Activated naive CD8-positive, alpha-beta T cell treated with anti-CD3 and anti-CD28 coated beads, Interleukin-2, amount 50 U/mL, for 24 hours (primary cell): ENCODE measurements around the gene MYH7.
"Not testable (repeated sequence)": the region's sequence is repeated elsewhere in the genome, so short reads cannot be mapped to it uniquely, and the experiment has no call there.

ENCODE experiments used
- ATAC-seq: fragments of 150-1000 bp; cut with Tn5 transposase; one replicate; pipeline ENCODE4 v1.10.0; 2021
- DNase-seq: peaks from one replicate; pipeline ENCODE4 v3.0.0; 2021
- H3K27ac Mint-ChIP-seq: one replicate; pipeline ENCODE4 v1.8.0; 2021; ENCODE audit warnings: mild to moderate bottlenecking, mixed read lengths
- H3K27me3 Mint-ChIP-seq: one replicate; pipeline ENCODE4 v1.8.0; 2021; ENCODE audit warnings: mixed read lengths
- H3K36me3 Mint-ChIP-seq: one replicate; pipeline ENCODE4 v1.8.0; 2021; ENCODE audit warnings: low read depth, mixed read lengths
- H3K4me1 Mint-ChIP-seq: one replicate; pipeline ENCODE4 v1.8.0; 2021; ENCODE audit warnings: mixed read lengths
- H3K4me3 Mint-ChIP-seq: one replicate; pipeline ENCODE4 v1.8.0; 2021; ENCODE audit warnings: mild to moderate bottlenecking, moderate library complexity, mixed read lengths
- H3K9me3 Mint-ChIP-seq: one replicate; pipeline ENCODE4 v1.8.0; 2021; ENCODE audit warnings: mixed read lengths

MYH7 gene

DNA sequence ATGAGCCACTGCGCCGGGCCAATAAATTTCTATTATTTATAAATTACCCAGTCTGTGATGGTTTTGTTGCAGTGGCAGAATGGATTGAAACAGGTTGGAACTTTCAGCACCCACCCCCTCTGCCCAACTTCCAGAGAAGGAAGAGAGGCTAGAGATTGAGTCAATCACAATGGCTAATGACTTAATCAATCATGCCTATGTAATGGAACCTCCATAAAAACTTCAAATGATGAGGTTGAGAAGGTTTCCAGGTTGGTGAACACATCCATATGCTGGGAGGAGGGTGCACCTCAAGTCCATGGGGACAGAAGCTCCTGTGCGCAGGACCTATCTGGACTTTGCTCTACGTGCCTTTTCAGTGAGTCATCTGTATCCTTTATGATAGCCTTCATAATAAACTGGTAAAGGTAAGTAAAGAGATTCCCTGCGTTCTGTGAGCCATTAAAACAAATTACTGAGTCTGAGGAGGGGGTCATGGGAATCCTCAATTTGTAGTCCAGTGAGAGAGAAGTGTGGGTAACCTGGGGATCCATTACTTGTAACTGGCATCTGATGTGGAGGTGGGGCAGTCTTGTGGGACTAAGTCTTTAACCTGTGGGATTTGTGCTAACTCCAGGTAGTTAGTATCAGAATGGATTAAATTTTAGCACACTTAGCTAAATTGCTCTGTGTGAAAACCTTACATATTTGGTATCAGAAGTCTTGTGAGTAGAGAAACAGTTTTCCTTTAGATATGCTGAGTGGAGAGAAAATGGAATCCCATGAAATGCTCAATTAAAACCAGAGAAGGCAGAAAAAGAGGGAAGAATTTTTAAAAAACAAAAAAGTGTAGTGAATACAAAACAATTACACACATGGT lies 22.4 kb upstream of the MYH7 start:
- Mint-ChIP-seq H3K9me3 (no peaks in the 10 kb centered on the region), H3K4me1 (no peaks in the 10 kb centered on the region), H3K27ac (no peak overlapping the region), H3K36me3 (no peaks in the 10 kb centered on the region), H3K27me3 (peaks cover 23% of the 10 kb centered on the region), H3K4me3 (no peak overlapping the region)
- ATAC-seq (no peak), DNase-seq (no peak)

DNA sequence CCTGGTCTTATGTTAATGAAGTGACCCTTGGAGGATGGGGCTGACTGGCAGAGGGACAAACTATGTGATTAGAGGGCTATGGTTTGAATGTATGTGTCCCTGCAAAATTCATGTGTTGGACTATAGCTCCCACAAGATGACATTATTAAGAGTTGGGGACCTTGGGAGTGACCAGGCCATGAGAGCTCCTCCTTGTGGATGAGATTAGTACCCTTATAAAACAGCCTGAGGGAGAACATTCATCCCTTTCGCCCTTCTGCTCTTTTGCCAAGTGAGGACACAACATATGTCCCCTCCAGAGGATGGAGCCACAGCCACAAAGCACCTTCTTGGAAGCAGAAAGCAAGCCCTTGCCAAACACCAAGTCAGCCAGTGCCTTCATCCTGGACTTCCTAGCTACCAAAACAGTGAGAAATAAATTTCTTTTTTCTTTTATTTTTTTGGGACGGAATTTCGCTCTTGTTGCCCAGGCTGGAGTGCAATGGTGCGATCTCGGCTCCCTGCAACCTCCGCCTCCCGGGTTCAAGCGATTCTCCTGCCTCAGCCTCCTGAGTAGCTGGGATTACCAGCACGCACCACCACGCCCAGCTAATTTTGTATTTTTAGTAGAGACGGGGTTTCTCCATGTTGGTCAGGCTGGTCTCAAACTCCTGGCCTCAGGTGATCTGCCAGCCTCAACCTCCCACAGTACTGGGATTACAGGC lies 21.6 kb upstream of the MYH7 start:
- not testable (repeated sequence) for H3K4me3 Mint-ChIP-seq, DNase-seq, H3K4me1 Mint-ChIP-seq, H3K27ac Mint-ChIP-seq, H3K36me3 Mint-ChIP-seq, H3K9me3 Mint-ChIP-seq, ATAC-seq
- peaks cover 27% of the 10 kb centered on the region for H3K27me3 Mint-ChIP-seq

DNA sequence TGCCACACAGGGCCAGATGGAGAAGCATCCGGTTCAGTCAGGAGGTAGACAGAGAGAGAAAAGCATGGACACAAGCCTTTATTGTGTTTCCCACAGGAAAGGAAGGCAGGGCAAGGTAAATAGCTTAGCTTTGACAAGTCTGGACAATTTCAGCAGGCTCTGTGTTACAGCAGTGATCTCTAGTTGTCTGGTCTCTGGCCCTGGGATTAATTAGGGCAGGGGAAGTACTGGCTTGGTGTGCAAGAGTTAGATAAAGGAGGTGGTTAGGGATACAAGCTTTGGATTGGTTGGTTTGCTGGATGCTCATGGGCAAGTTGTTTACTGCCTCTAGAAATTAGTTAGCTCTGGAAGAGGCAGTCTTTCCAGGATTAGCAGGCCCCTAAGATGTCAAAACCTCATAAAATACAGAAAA lies 19.0 kb upstream of the MYH7 start:
- H3K4me1 Mint-ChIP-seq: no peaks in the 10 kb centered on the region
- DNase-seq (no peak), ATAC-seq (no peak)
- no peak overlapping the region for H3K4me3 Mint-ChIP-seq
- no peaks in the 10 kb centered on the region for H3K36me3 Mint-ChIP-seq
- H3K27ac Mint-ChIP-seq: no peak overlapping the region
- no peaks in the 10 kb centered on the region for H3K9me3 Mint-ChIP-seq
- H3K27me3 Mint-ChIP-seq: peaks cover 26% of the 10 kb centered on the region

DNA sequence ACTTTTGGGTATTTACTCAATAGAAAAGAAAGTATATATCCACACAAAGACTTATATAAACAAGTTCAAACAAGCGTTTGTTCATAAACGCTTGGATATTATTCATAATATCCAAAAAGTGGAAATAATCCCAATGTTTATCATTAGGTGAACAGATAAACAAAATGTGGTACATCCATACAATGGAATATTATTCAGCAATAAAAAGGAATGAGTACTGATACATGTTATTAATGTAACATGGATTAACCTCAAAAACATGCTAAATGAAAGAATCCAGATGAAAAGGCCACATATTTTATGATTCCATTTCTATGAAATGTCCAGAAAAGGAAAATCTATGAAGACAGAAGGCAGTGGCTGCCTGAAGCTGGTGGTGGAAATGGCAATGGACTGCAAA lies 16.8 kb upstream of the MYH7 start:
- Mint-ChIP-seq H3K36me3 (no peaks in the 10 kb centered on the region), H3K4me3 (no peak overlapping the region), H3K27me3 (peaks cover 20% of the 10 kb centered on the region), H3K9me3 (no peaks in the 10 kb centered on the region), H3K27ac (no peak overlapping the region), H3K4me1 (no peaks in the 10 kb centered on the region)
- no peak for ATAC-seq
- DNase-seq: no peak

DNA sequence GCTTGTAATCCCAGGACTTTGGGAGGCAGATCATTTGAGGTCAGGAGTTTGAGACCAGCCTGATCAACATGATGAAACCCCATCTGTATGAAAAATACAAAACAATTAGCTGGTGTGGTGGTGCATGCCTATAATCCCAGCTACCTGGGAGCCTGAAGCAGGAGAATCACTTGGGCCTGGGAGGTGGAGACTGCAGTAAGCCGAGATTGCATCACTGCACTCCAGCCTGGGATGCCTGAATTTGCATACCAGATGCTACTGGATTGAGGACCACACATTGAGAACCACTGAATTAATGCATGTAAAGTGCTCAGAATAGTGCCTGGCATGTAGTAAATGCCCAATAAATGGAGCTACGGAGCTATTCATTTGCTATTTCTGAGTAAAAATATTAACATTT lies 14.9 kb upstream of the MYH7 start:
- Mint-ChIP-seq H3K27me3 (peaks cover 13% of the 10 kb centered on the region), H3K27ac (no peak overlapping the region), H3K9me3 (no peaks in the 10 kb centered on the region), H3K36me3 (no peaks in the 10 kb centered on the region), H3K4me3 (no peak overlapping the region), H3K4me1 (no peaks in the 10 kb centered on the region)
- DNase-seq (no peak), ATAC-seq (no peak)

- DNase-seq (no peak), ATAC-seq (no peak)
- Mint-ChIP-seq H3K4me3 (no peak overlapping the region), H3K9me3 (no peaks in the 10 kb centered on the region), H3K4me1 (no peaks in the 10 kb centered on the region), H3K27ac (no peak overlapping the region), H3K36me3 (no peaks in the 10 kb centered on the region), H3K27me3 (peaks cover 8% of the 10 kb centered on the region)
Measured at GRCh38 chr14:23449314-23449713, 13.9 kb upstream of the MYH7 start.

- H3K9me3 Mint-ChIP-seq: no peaks in the 10 kb centered on the region
- peaks cover 8% of the 10 kb centered on the region for H3K27me3 Mint-ChIP-seq
- H3K4me3 Mint-ChIP-seq: no peak overlapping the region
- H3K36me3 Mint-ChIP-seq: no peaks in the 10 kb centered on the region
- H3K4me1 Mint-ChIP-seq: no peaks in the 10 kb centered on the region
- DNase-seq (no peak), ATAC-seq (peak; percentile 28)
- H3K27ac Mint-ChIP-seq: peak overlapping the region; percentile 36
Measured at GRCh38 chr14:23447361-23448350, 12.2 kb upstream of the MYH7 start.

GRCh38 chr14:23446291-23446851 lies 10.9 kb upstream of the MYH7 start:
- Mint-ChIP-seq H3K27me3 (peaks cover 6% of the 10 kb centered on the region), H3K27ac (no peak overlapping the region), H3K4me3 (no peak overlapping the region), H3K36me3 (no peaks in the 10 kb centered on the region), H3K4me1 (no peaks in the 10 kb centered on the region), H3K9me3 (no peaks in the 10 kb centered on the region)
- DNase-seq: no peak
- ATAC-seq: no peak

DNA sequence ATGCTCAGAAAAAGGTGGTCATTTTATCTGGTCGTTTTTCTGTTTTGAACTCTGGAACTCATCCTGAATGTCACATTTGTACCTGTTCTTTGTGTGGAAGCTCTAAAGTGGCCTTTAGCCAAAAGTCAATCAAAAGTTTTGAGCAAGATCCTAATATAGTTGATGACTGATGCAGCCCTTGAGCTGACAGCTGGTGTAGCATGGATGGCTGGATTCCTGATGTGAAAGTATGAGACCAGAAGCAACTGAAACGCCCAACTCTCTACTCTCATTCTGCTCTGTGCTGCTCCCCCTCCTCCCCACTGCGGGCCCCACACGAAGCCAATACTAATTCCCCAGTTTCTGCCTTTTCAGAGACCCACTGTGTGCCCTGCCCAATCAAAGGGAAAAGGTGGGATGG lies 10.3 kb upstream of the MYH7 start:
- H3K36me3 Mint-ChIP-seq: no peaks in the 10 kb centered on the region
- H3K4me3 Mint-ChIP-seq: no peak overlapping the region
- no peaks in the 10 kb centered on the region for H3K4me1 Mint-ChIP-seq
- ATAC-seq (no peak), DNase-seq (no peak)
- no peaks in the 10 kb centered on the region for H3K9me3 Mint-ChIP-seq
- H3K27ac Mint-ChIP-seq: no peak overlapping the region
- peaks cover 5% of the 10 kb centered on the region for H3K27me3 Mint-ChIP-seq

GRCh38 chr14:23444314-23444713 lies 8.9 kb upstream of the MYH7 start:
- DNase-seq: no peak
- Mint-ChIP-seq H3K4me1 (no peaks in the 10 kb centered on the region), H3K4me3 (no peak overlapping the region), H3K27me3 (peaks cover 4% of the 10 kb centered on the region), H3K27ac (no peak overlapping the region), H3K36me3 (no peaks in the 10 kb centered on the region), H3K9me3 (no peaks in the 10 kb centered on the region)
- no peak for ATAC-seq

GRCh38 chr14:23443881-23444280 lies 8.4 kb upstream of the MYH7 start:
- no peak for ATAC-seq

DNA sequence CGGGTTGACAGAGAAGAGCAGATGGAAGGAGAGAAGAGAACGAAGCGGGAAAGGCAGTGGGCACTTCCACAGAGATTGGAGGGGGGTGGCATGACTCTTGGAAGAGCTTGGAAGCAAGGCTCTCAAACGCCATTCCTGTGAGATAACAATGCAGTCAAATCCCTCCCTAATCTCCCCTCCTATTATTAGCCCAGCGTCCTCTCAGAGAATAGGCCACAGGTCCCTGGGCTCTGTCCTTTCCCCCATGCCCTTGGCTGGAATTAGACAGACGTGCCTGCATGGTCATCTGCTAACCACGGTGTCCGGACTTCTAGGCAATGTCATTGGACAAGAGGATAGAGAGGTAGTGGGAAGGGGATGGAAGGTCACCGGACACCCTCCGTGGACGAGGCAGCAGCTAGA lies 8.0 kb upstream of the MYH7 start:
- H3K27me3 Mint-ChIP-seq: peaks cover 2% of the 10 kb centered on the region
- H3K36me3 Mint-ChIP-seq: no peaks in the 10 kb centered on the region

More at GRCh38 chr14:23443881-23444280, 8.4 kb upstream of the MYH7 start:
- Mint-ChIP-seq H3K27me3 (peaks cover 4% of the 10 kb centered on the region), H3K4me1 (no peaks in the 10 kb centered on the region), H3K27ac (no peak overlapping the region), H3K36me3 (no peaks in the 10 kb centered on the region), H3K4me3 (no peak overlapping the region), H3K9me3 (no peaks in the 10 kb centered on the region)
- no peak for DNase-seq

GRCh38 chr14:23442721-23443356 lies 7.4 kb upstream of the MYH7 start:
- Mint-ChIP-seq H3K27me3 (peaks cover 2% of the 10 kb centered on the region), H3K4me1 (no peaks in the 10 kb centered on the region), H3K27ac (no peak overlapping the region), H3K9me3 (no peaks in the 10 kb centered on the region), H3K4me3 (no peak overlapping the region), H3K36me3 (no peaks in the 10 kb centered on the region)
- DNase-seq: no peak
- no peak for ATAC-seq

More for the DNA sequence above, 8.0 kb upstream of the MYH7 start:
- H3K9me3 Mint-ChIP-seq: no peaks in the 10 kb centered on the region
- H3K4me1 Mint-ChIP-seq: no peaks in the 10 kb centered on the region
- no peak overlapping the region for H3K27ac Mint-ChIP-seq
- no peak overlapping the region for H3K4me3 Mint-ChIP-seq
- no peak for ATAC-seq
- DNase-seq: no peak

GRCh38 chr14:23441076-23441475 lies 5.6 kb upstream of the MYH7 start:
- ATAC-seq: no peak
- no peak overlapping the region for H3K4me3 Mint-ChIP-seq
- H3K4me1 Mint-ChIP-seq: no peaks in the 10 kb centered on the region
- no peak overlapping the region for H3K27ac Mint-ChIP-seq
- H3K27me3 Mint-ChIP-seq: peaks cover 2% of the 10 kb centered on the region
- no peak for DNase-seq
- no peaks in the 10 kb centered on the region for H3K9me3 Mint-ChIP-seq
- no peaks in the 10 kb centered on the region for H3K36me3 Mint-ChIP-seq
